Heart right ventricle (tissue), 16 donors: Measurements from ENCODE around the gene TMEM54. TPM values are rescaled to one million over a fixed set of nuclear protein-coding genes. Genes with fewer than 3 reads are reported as not detected.

Source experiments
- ATAC-seq, 8 donors: fragments of 200-7000 bp; cut with Tn5 transposase; one replicate each; pipeline ENCODE4 v1.9.1; 2020; ENCODE audit warnings: mild to moderate bottlenecking in 8 of 8, moderate library complexity in 8 of 8, moderate number of reproducible peaks in 1 of 8
- DNase-seq, 2 donors: peaks; one replicate each; pipeline ENCODE4 v3.0.0-alpha.2; 2020
- H3K27ac ChIP-seq, 10 donors: fragments of 200-600 bp; sonication (generic) in 2 of 10; one replicate each; pipeline versions ENCODE4 v1.5.0 to v1.8.0; 2020 to 2022; ENCODE audit warnings: mild to moderate bottlenecking in 3 of 10
- H3K27me3 ChIP-seq, 7 donors: fragments of 200-600 bp; one replicate each; pipeline ENCODE4 v1.8.0; 2021 to 2022; ENCODE audit warnings: mild to moderate bottlenecking in 2 of 7
- H3K36me3 ChIP-seq, 9 donors: fragments of 200-600 bp; sonication (generic) in 1 of 9; one replicate each; pipeline versions ENCODE4 v1.5.0 to v1.8.0; 2020 to 2022; ENCODE audit warnings: mild to moderate bottlenecking in 2 of 9
- H3K4me1 ChIP-seq, 9 donors: fragments of 200-600 bp; sonication (generic) in 1 of 9; one replicate each; pipeline versions ENCODE4 v1.5.0 to v1.8.0; 2020 to 2022; ENCODE audit warnings: mild to moderate bottlenecking in 4 of 9
- H3K4me3 ChIP-seq, 10 donors: fragments of 200-600 bp; sonication (generic) in 2 of 10; one replicate each; pipeline versions ENCODE4 v1.5.0 to v1.8.0; 2020 to 2022; ENCODE audit warnings: mild to moderate bottlenecking in 7 of 10, moderate library complexity in 2 of 10
- H3K9me3 ChIP-seq, 11 donors: fragments of 200-600 bp in 10 of 11; sonication (generic) in 2 of 11; one replicate each; pipeline versions ENCODE4 v1.5.0 to v1.8.0; 2013 to 2022; ENCODE audit warnings: mild to moderate bottlenecking in 2 of 11, control low read depth in 1 of 11, moderate library complexity in 1 of 11
- CTCF ChIP-seq, 9 donors: fragments of 200-600 bp; sonication (generic) in 2 of 9; IDR thresholded peaks; one replicate each; pipeline versions ENCODE4 v1.5.0 to v1.8.0; 2021 to 2022; ENCODE audit warnings: antibody characterized with exemption in 9 of 9, mild to moderate bottlenecking in 5 of 9, moderate library complexity in 1 of 9
- WGBS, 2 donors: extraction: QIAGEN DNeasy Blood & Tissue Kit; methylation state at CpG; one replicate each; pipeline ENCODE4 v1.1.7; 2013; ENCODE audit warnings: inconsistent platforms in 1 of 2; 5-methylcytosine and 5-hydroxymethylcytosine counted together
- intact Hi-C, 10 donors: fragments of 100-400 bp; cut with DNase I; formaldehyde crosslinking; loops; one replicate each; pipeline versions ENCODE4 v1.11.1 to v1.14.2; 2022
- polyA plus RNA-seq, 2 donors: library from polyadenylated mRNA; stranded (reverse); fragments of 200-250 nt; gene quantifications; one replicate each; pipeline ENCODE4 v1.2.3, GENCODE V29; 2013
- total RNA-seq, 10 donors: library from RNA; stranded (reverse); fragmentation: NEBNext Ultra II Directional in 3 of 10; extraction: Animal tissue kit (Norgen Biotek cat#: 25700) in 3 of 10; gene quantifications; one replicate each; pipeline versions ENCODE4 v1.2.1 to v1.2.4, GENCODE V29; 2021 to 2023
- donor health status: Arrhythmogenic right ventricular cardiomyopathy.
- donor health status: ischemic (EF 13 %, LVEDD 7.1; RV severe dilation, severe dysfunction).
- donor health status: healthy with polysubstance abuse.
- donor health status: DM: no; HTN: yes; CAD: no.
- donor health status: DM: no; HTN: no; CAD: no.
- donor health status: ischemic (EF 25% LVEDD 6.9; RV normal size, moderate dysfunction).
- donor health status: ischemic (EF 25% LVEDD 5.7; RV mildly dilated, moderate dysfunction).
- donor health status: healthy.
- donor health status: DM: yes; HTN: yes; CAD: no.
- donor health status: Ischemic cardiomyopathy.
- donor health status: ischemic (EF 35%, LVEDD 5.7; RV mildly dilated, moderate dysfunction).
- donor health status: nonischemic (EF 11% LVEDD 7.7; RV severe dilation, severe dysfunction).
- donor health status: DM: yes; HTN: yes; CAD: no.
- donor health status: PGD.
- donor health status: ischemic (EF 29% LVEDD 5.4; RV normal size, mild dysfunction).
- donor health status: nonischemic (EF 23%, LVEDD 6.1; RV moderate dilation, normal function).

Gene TMEM54
- total and polyA plus RNA-seq, 12 donors: 4.5 to 22.5 (median 10.8) TPM

- ATAC-seq (peak in 1 of 8 donors; percentile 13), DNase-seq (peak in 1 of 2 donors; percentile 45)
- Histone ChIP-seq H3K4me1 (peaks cover 0 to 16% (median 8%) of the 10 kb centered on the region in 9 donors), H3K27me3 (peaks cover 0 to 42% (median 6%) of the 10 kb centered on the region in 7 donors), H3K36me3 (no peaks in the 10 kb centered on the region), H3K4me3 (no peak overlapping the region), H3K9me3 (no peaks in the 10 kb centered on the region), H3K27ac (no peak overlapping the region)
- TF ChIP-seq CTCF (IDR thresholded peaks at IDR 0.05): no peak
- intact Hi-C loops: no loop called here
- 68 to 77% methylated on average over 7 of the region's 7 CpGs for WGBS, 2 donors
These were observed 1.4 kb downstream of the TMEM54 start for GRCh38 chr1:32899586-32900296.

- Histone ChIP-seq H3K27me3 (peaks cover 0 to 47% (median 5%) of the 10 kb centered on the region in 7 donors), H3K9me3 (no peaks in the 10 kb centered on the region), H3K4me3 (no peak overlapping the region), H3K27ac (no peak overlapping the region), H3K36me3 (no peaks in the 10 kb centered on the region), H3K4me1 (peaks cover 0 to 17% (median 8%) of the 10 kb centered on the region in 9 donors)
- ATAC-seq: no peak
- no peak for DNase-seq
- 91 to 98% methylated on average over 3 of the region's 3 CpGs for WGBS, 2 donors
- intact Hi-C loops: no loop called here
- TF ChIP-seq CTCF (IDR thresholded peaks at IDR 0.05): no peak
These were observed 2.2 kb downstream of the TMEM54 start for GRCh38 chr1:32898958-32899357.

GRCh38 chr1:32898056-32898455, 3.1 kb downstream of the TMEM54 start:
- 92% methylated on average over 9 of the region's 9 CpGs for WGBS, 2 donors
- intact Hi-C loops: no loop called here
- no peak overlapping the region for H3K27ac ChIP-seq
- no peak for DNase-seq
- H3K36me3 ChIP-seq: no peaks in the 10 kb centered on the region
- no peak for ATAC-seq
- H3K4me1 ChIP-seq: peaks cover 2 to 22% (median 17%) of the 10 kb centered on the region in 9 donors
- H3K9me3 ChIP-seq: no peaks in the 10 kb centered on the region
- no peak overlapping the region for H3K4me3 ChIP-seq
- peaks cover 0 to 56% (median 14%) of the 10 kb centered on the region in 7 donors for H3K27me3 ChIP-seq
- no peak for TF ChIP-seq CTCF (IDR thresholded peaks at IDR 0.05)

- H3K9me3 ChIP-seq: no peaks in the 10 kb centered on the region
- 79 to 82% methylated on average over 11 of the region's 11 CpGs for WGBS, 2 donors
- no peak overlapping the region for H3K27ac ChIP-seq
- ATAC-seq (no peak), DNase-seq (no peak)
- peaks cover 2 to 22% (median 17%) of the 10 kb centered on the region in 9 donors for H3K4me1 ChIP-seq
- peaks cover 6 to 58% (median 20%) of the 10 kb centered on the region in 7 donors for H3K27me3 ChIP-seq
- H3K36me3 ChIP-seq: no peaks in the 10 kb centered on the region
- no peak for TF ChIP-seq CTCF (IDR thresholded peaks at IDR 0.05)
- H3K4me3 ChIP-seq: no peak overlapping the region
- intact Hi-C loops: no loop called here
These were observed 3.8 kb downstream of the TMEM54 start for GRCh38 chr1:32897082-32898049.
